ENCODE measurements around the gene TMEM80. TPM values are rescaled to one million over a fixed set of nuclear protein-coding genes. Genes with fewer than 3 reads are reported as not detected.

The TMEM80 gene
- total and polyA plus RNA-seq, 10 donors: 18.7 to 37.6 (median 28.5) TPM

- peaks cover 0 to 7% (median 1%) of the 10 kb centered on the region in 8 donors for H3K9me3 ChIP-seq
- intact Hi-C loops (cut with DNase I; ENCODE audit: low total_unique reads): loop anchor here (5.0 to 10.0 kb wide), 2 partner anchors 58 to 165 kb away; no protein-coding TSS in a partner anchor
- peak overlapping the region in 6 of 8 donors; percentile 27 to 63 (median 32) for H3K4me3 ChIP-seq
- no peak for TF ChIP-seq CTCF (IDR thresholded peaks at IDR 0.05 in 8 of 11, conservative IDR thresholded peaks at IDR 0.05 in 3 of 11)
- TF ChIP-seq POLR2AphosphoS5 (IDR thresholded peaks at IDR 0.05): no peak
- TF ChIP-seq POLR2A (IDR thresholded peaks at IDR 0.05): no peak
- peak overlapping the region in 1 of 8 donors; percentile 66 for H3K27ac ChIP-seq
- no peaks in the 10 kb centered on the region for H3K36me3 ChIP-seq
- WGBS, 5 donors: 58 to 76% (median 67%) methylated on average over 28 to 35 of the region's 35 CpGs
- peaks cover 0 to 53% (median 33%) of the 10 kb centered on the region in 7 donors for H3K27me3 ChIP-seq (replicated peaks in 1 of 7)
- H3K4me1 ChIP-seq: peaks cover 15 to 40% (median 30%) of the 10 kb centered on the region in 6 donors
- DNase-seq: no peak
These were observed 24.5 kb downstream of the TMEM80 start for GRCh38 chr11:720017-720641.

- H3K4me3 ChIP-seq: peak overlapping the region in 7 of 8 donors; percentile 16 to 63 (median 31)
- peaks cover 0 to 59% (median 39%) of the 10 kb centered on the region in 7 donors for H3K27me3 ChIP-seq (replicated peaks in 1 of 7)
- peaks cover 0 to under 1% (median 0%) of the 10 kb centered on the region in 8 donors for H3K9me3 ChIP-seq
- peak; percentile 81 for DNase-seq
- H3K27ac ChIP-seq: peak overlapping the region in 1 of 8 donors; percentile 66
- H3K36me3 ChIP-seq: no peaks in the 10 kb centered on the region
- WGBS, 5 donors: 0 to 5% (median 3%) methylated on average over 1 to 53 of the region's 53 CpGs
- H3K4me1 ChIP-seq: peaks cover 20 to 46% (median 36%) of the 10 kb centered on the region in 6 donors
- intact Hi-C loops (cut with DNase I; ENCODE audit: low total_unique reads): loop anchor here (5.0 to 10.0 kb wide), 2 partner anchors 58 to 166 kb away; no protein-coding TSS in a partner anchor
- TF ChIP-seq POLR2AphosphoS5 (IDR thresholded peaks at IDR 0.05) (no peak), CTCF (IDR thresholded peaks at IDR 0.05 in 8 of 11, conservative IDR thresholded peaks at IDR 0.05 in 3 of 11) (no peak), POLR2A (IDR thresholded peaks at IDR 0.05) (no peak)
These were observed 25.1 kb downstream of the TMEM80 start for GRCh38 chr11:720642-721246.

- WGBS, 5 donors: 8 to 31% (median 17%) methylated on average over 14 to 28 of the region's 28 CpGs
- Histone ChIP-seq H3K27ac (peak overlapping the region in 1 of 8 donors; percentile 66), H3K4me1 (peaks cover 20 to 52% (median 41%) of the 10 kb centered on the region in 6 donors), H3K4me3 (peak overlapping the region in 7 of 8 donors; percentile 19 to 63 (median 31)), H3K36me3 (no peaks in the 10 kb centered on the region), H3K27me3 (replicated peaks in 1 of 7) (peaks cover 0 to 64% (median 41%) of the 10 kb centered on the region in 7 donors), H3K9me3 (no peaks in the 10 kb centered on the region)
- intact Hi-C loops (cut with DNase I; ENCODE audit: low total_unique reads): loop anchor here (5.0 to 10.0 kb wide), 2 partner anchors 59 to 166 kb away; no protein-coding TSS in a partner anchor
- TF ChIP-seq CTCF (IDR thresholded peaks at IDR 0.05 in 8 of 11, conservative IDR thresholded peaks at IDR 0.05 in 3 of 11): no peak
- no peak for TF ChIP-seq POLR2AphosphoS5 (IDR thresholded peaks at IDR 0.05)
- no peak for TF ChIP-seq POLR2A (IDR thresholded peaks at IDR 0.05)
- DNase-seq: peak; percentile 76
These were observed 25.7 kb downstream of the TMEM80 start for GRCh38 chr11:721247-721740.
